ENCODE measurements around the gene TUBA3E. TPM values are rescaled to one million over a fixed set of nuclear protein-coding genes. Genes with fewer than 3 reads are reported as not detected.
"Not testable (repeated sequence)": the region's sequence is repeated elsewhere in the genome, so short reads cannot be mapped to it uniquely, and the experiment has no call there.

TUBA3E gene
- total RNA-seq = not detected

DNA sequence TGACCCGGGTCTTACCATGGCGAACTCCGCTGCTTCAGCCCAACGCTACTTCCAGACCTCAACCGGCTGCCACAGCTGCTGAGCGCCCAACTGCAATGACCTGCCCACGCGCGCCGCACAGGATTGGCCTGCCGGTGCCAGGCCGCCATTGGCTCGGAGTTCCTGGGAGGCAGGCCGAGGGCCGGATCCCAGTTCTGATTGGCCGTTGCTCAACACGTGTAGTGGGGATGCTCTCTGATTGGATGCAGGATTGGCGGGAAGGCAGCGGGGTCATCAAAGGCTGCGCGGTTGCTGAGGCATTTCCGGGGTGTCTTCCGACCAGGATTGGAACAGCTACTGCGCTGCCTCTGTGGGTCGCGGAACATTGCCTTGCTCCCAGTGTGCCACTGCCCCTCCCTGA is at the start of gene TUBA3E:
TUBA3E (minus strand) TSS at position 97 of the 400 bp plus-strand sequence; CDS start at position 18, 79 bp downstream.
- no peaks in the 10 kb centered on the region for H3K36me3 ChIP-seq
- DNase-seq (ENCODE audit: low spot score) (no peak), ATAC-seq (ENCODE audit: insufficient number of reproducible peaks, low FRiP score, low read depth) (no peak)
- H3K27me3 ChIP-seq (replicated peaks; ENCODE audit: insufficient read depth) = no peaks in the 10 kb centered on the region
- no peak within 1 kb of the TSS for H3K4me3 ChIP-seq
- no peaks in the 10 kb centered on the region for H3K9me3 ChIP-seq
- TF ChIP-seq, protein P1, sequence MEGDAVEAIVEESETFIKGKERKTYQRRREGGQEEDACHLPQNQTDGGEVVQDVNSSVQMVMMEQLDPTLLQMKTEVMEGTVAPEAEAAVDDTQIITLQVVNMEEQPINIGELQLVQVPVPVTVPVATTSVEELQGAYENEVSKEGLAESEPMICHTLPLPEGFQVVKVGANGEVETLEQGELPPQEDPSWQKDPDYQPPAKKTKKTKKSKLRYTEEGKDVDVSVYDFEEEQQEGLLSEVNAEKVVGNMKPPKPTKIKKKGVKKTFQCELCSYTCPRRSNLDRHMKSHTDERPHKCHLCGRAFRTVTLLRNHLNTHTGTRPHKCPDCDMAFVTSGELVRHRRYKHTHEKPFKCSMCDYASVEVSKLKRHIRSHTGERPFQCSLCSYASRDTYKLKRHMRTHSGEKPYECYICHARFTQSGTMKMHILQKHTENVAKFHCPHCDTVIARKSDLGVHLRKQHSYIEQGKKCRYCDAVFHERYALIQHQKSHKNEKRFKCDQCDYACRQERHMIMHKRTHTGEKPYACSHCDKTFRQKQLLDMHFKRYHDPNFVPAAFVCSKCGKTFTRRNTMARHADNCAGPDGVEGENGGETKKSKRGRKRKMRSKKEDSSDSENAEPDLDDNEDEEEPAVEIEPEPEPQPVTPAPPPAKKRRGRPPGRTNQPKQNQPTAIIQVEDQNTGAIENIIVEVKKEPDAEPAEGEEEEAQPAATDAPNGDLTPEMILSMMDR (IDR thresholded peaks at IDR 0.05) = no peak
- H3K4me1 ChIP-seq (ENCODE audit: control insufficient read depth in 1 of 2, low read depth in 2 of 2) = no peaks in the 10 kb centered on the region
- no peak within 1 kb of the TSS for H3K27ac ChIP-seq

DNA sequence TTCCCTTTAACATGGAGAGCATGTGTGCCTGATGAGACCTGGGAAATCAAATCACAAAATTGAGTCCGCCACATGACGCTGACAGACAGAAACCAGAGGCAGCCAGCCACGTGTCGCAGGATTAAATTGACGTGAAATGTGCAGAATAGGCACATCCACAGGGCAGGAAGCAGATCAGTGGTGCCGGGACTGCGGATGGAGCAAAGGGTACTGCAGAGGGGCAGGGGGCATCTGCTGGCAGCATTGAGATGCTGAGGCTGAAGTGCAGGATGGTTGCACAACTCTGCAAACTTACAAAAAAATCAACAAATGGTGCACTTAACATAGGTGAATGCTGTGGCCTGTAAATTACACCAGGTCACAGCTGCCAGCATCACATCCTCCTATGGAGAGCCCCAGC is 48.2 kb upstream of the TUBA3E start:
- ATAC-seq (ENCODE audit: insufficient number of reproducible peaks, low FRiP score, low read depth) = no peak

DNA sequence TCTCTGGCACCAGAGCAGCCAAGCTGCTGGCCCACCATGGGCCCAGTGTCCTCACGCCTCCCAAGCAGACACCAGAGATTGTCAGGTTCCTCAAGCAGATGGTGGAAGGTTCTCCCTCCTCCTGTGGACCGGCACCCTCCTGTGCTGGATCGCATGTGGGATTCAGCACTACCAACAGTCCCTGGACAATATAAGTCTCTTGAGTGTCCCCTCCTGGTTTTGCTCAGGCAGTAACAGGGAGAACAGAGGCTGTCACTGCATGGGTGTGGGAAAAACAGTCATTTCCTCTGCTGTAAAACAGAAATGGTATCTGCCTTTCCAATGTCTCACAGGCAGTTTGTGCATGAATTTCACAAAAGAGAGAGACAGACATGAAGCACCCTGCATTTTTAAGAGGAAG is 47.7 kb upstream of the TUBA3E start:
- ATAC-seq (ENCODE audit: insufficient number of reproducible peaks, low FRiP score, low read depth) (no peak), DNase-seq (ENCODE audit: low spot score) (no peak)
- H3K27ac ChIP-seq = no peak overlapping the region
- no peaks in the 10 kb centered on the region for H3K27me3 ChIP-seq (replicated peaks; ENCODE audit: insufficient read depth)
- H3K4me1 ChIP-seq (ENCODE audit: control insufficient read depth in 1 of 2, low read depth in 2 of 2) = no peaks in the 10 kb centered on the region
- no peak overlapping the region for H3K4me3 ChIP-seq
- no peaks in the 10 kb centered on the region for H3K9me3 ChIP-seq
- H3K36me3 ChIP-seq = no peaks in the 10 kb centered on the region
- TF ChIP-seq, protein P1 (IDR thresholded peaks at IDR 0.05) = no peak

More for the DNA sequence above, 48.2 kb upstream of the TUBA3E start:
- TF ChIP-seq, protein P1 (IDR thresholded peaks at IDR 0.05) = no peak
- H3K27ac ChIP-seq = no peak overlapping the region
- H3K4me3 ChIP-seq = no peak overlapping the region
- DNase-seq (ENCODE audit: low spot score) = no peak
- H3K9me3 ChIP-seq = no peaks in the 10 kb centered on the region
- H3K36me3 ChIP-seq = no peaks in the 10 kb centered on the region
- no peaks in the 10 kb centered on the region for H3K27me3 ChIP-seq (replicated peaks; ENCODE audit: insufficient read depth)
- H3K4me1 ChIP-seq (ENCODE audit: control insufficient read depth in 1 of 2, low read depth in 2 of 2) = no peaks in the 10 kb centered on the region

- ATAC-seq (ENCODE audit: insufficient number of reproducible peaks, low FRiP score, low read depth) = no peak
- TF ChIP-seq, protein P1 (IDR thresholded peaks at IDR 0.05) = no peak
- no peak overlapping the region for H3K4me3 ChIP-seq
- H3K9me3 ChIP-seq = no peaks in the 10 kb centered on the region
- H3K4me1 ChIP-seq (ENCODE audit: control insufficient read depth in 1 of 2, low read depth in 2 of 2) = no peaks in the 10 kb centered on the region
- no peaks in the 10 kb centered on the region for H3K36me3 ChIP-seq
- H3K27me3 ChIP-seq (replicated peaks; ENCODE audit: insufficient read depth) = no peaks in the 10 kb centered on the region
- H3K27ac ChIP-seq = no peak overlapping the region
- DNase-seq (ENCODE audit: low spot score) = no peak
Observed at GRCh38 chr2:130243359-130243758, 45.1 kb upstream of the TUBA3E start.

- Histone ChIP-seq H3K4me1 (ENCODE audit: control insufficient read depth in 1 of 2, low read depth in 2 of 2) (no peaks in the 10 kb centered on the region), H3K9me3 (no peaks in the 10 kb centered on the region), H3K27ac (no peak overlapping the region), H3K27me3 (replicated peaks; ENCODE audit: insufficient read depth) (no peaks in the 10 kb centered on the region), H3K36me3 (no peaks in the 10 kb centered on the region), H3K4me3 (no peak overlapping the region)
- TF ChIP-seq, protein P1 (IDR thresholded peaks at IDR 0.05) = no peak
- ATAC-seq (ENCODE audit: insufficient number of reproducible peaks, low FRiP score, low read depth) (no peak), DNase-seq (ENCODE audit: low spot score) (no peak)
Observed at GRCh38 chr2:130241041-130241707, 42.9 kb upstream of the TUBA3E start.

DNA sequence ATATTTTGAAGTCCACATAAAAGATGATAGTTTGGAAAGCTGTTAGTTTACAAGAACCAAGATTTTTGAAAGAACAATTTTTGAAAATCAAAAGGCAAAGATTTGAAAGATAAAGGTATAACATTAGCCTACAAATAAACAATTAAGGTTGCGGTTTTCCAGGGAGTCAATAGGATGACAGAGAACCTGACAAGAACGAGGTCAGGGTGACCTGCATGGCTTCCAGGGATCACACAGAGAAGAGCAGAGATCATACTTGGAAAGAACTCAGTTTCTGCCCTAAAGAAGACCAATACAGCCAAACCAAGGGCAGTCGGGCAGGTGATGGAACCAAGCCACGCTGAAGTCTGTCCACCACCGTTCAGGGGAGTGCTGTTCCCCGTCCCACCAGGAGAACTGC is 41.3 kb upstream of the TUBA3E start:
- not testable (repeated sequence) for H3K4me3 ChIP-seq; ATAC-seq (ENCODE audit: insufficient number of reproducible peaks, low FRiP score, low read depth); H3K27ac ChIP-seq; H3K4me1 ChIP-seq (ENCODE audit: control insufficient read depth in 1 of 2, low read depth in 2 of 2); H3K27me3 ChIP-seq (replicated peaks; ENCODE audit: insufficient read depth); DNase-seq (ENCODE audit: low spot score); H3K36me3 ChIP-seq; H3K9me3 ChIP-seq

DNA sequence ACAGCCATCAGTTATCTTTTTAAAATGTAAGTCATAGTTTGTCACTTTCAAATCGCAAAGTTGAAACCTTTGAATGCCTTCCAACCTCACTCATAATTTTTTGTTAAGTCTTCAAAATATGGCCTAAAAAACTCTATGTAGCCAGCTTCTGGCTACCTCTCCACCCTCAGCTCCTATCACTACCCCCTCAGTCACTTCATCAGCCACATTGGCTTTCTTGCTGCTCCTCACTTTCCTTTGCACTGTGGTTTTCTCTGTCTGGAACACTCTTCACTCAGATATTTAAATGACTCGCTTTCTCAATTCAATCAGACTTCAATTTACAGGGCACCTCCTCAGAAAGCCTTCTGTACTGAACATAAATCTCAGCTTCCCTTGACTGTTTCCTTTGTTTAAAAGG is 34.8 kb upstream of the TUBA3E start:
- H3K27me3 ChIP-seq (replicated peaks; ENCODE audit: insufficient read depth); H3K4me3 ChIP-seq; H3K9me3 ChIP-seq; H3K27ac ChIP-seq; H3K4me1 ChIP-seq (ENCODE audit: control insufficient read depth in 1 of 2, low read depth in 2 of 2); H3K36me3 ChIP-seq; DNase-seq (ENCODE audit: low spot score); ATAC-seq (ENCODE audit: insufficient number of reproducible peaks, low FRiP score, low read depth): not testable (repeated sequence)
